Umbilical cord (tissue), 2 donors: ENCODE measurements around the gene SLC49A3. TPM values are rescaled to one million over a fixed set of nuclear protein-coding genes. Genes with fewer than 3 reads are reported as not detected.
"Not testable (repeated sequence)": the region's sequence is repeated elsewhere in the genome, so short reads cannot be mapped to it uniquely, and the experiment has no call there.

Experiments used
- DNase-seq: peaks from one replicate; pipeline ENCODE4 v3.0.0-alpha.2; 2015; ENCODE audit warnings: low spot score
- total RNA-seq: library from RNA; depleted of rRNA; stranded (reverse); fragments of >200 nt; gene quantifications from one replicate; pipeline ENCODE4 v1.2.3, GENCODE V29; 2014; ENCODE audit warnings: low replicate concordance; ENCODE audit not compliant: insufficient read depth

The SLC49A3 gene
- total RNA-seq = 3.6 TPM

GRCh38 chr4:688854-689681, at the start of gene SLC49A3:
SLC49A3 (minus strand) TSS chr4:689151; CDS start chr4:689127, 24 bp downstream.
- DNase-seq = no peak

- not testable (repeated sequence) for DNase-seq
Observed at GRCh38 chr4:736561-736960, 47.6 kb upstream of the SLC49A3 start.

GRCh38 chr4:735583-735982, 46.6 kb upstream of the SLC49A3 start:
- DNase-seq = no peak

- no peak for DNase-seq
Observed at GRCh38 chr4:734951-735350, 46.0 kb upstream of the SLC49A3 start.

GRCh38 chr4:734075-734474, 45.1 kb upstream of the SLC49A3 start:
- no peak for DNase-seq

- DNase-seq = no peak
Observed at GRCh38 chr4:733631-733980, 44.7 kb upstream of the SLC49A3 start.

- DNase-seq = no peak
Observed at GRCh38 chr4:732911-733630, 44.1 kb upstream of the SLC49A3 start.

- DNase-seq = no peak
Observed at GRCh38 chr4:732486-732885, 43.5 kb upstream of the SLC49A3 start.

- not testable (repeated sequence) for DNase-seq
Observed at GRCh38 chr4:731954-732353, 43.0 kb upstream of the SLC49A3 start.

GRCh38 chr4:730946-731904, 42.3 kb upstream of the SLC49A3 start:
- DNase-seq = not testable (repeated sequence)

GRCh38 chr4:730511-730910, 41.6 kb upstream of the SLC49A3 start:
- DNase-seq = no peak

- DNase-seq = no peak
Observed at GRCh38 chr4:729336-730315, 40.7 kb upstream of the SLC49A3 start.

GRCh38 chr4:727576-727975, 38.6 kb upstream of the SLC49A3 start:
- no peak for DNase-seq

GRCh38 chr4:726838-727237, 37.9 kb upstream of the SLC49A3 start:
- no peak for DNase-seq

- no peak for DNase-seq
Observed at GRCh38 chr4:726235-726787, 37.4 kb upstream of the SLC49A3 start.

GRCh38 chr4:725391-726234, 36.7 kb upstream of the SLC49A3 start:
- no peak for DNase-seq

GRCh38 chr4:723751-724530, 35.0 kb upstream of the SLC49A3 start:
- DNase-seq = peak; percentile 34

- no peak for DNase-seq
Observed at GRCh38 chr4:722851-723360, 34.0 kb upstream of the SLC49A3 start.
